ENCODE data around the gene FBXL13.
"Not testable (repeated sequence)": the region's sequence is repeated elsewhere in the genome, so short reads cannot be mapped to it uniquely, and the experiment has no call there.

FBXL13 gene

GRCh38 chr7:103074519-103075336 is at the start of gene FBXL13, which contains the start of gene ARMC10:
Gene FBXL13 (minus strand): TSS chr7:103074796.
Gene ARMC10 (plus strand): TSS chr7:103075140. CDS start chr7:103075273, 133 bp downstream.
- peak; percentile 89 to 90 for DNase-seq

GRCh38 chr7:103123529-103123928 is 48.9 kb upstream of the FBXL13 start:
- no peak for DNase-seq

GRCh38 chr7:103121641-103122040 is 47.0 kb upstream of the FBXL13 start:
- no peak for DNase-seq

- DNase-seq, result no peak
Observed at GRCh38 chr7:103120362-103120761, 45.8 kb upstream of the FBXL13 start.

- no peak for DNase-seq
Observed at GRCh38 chr7:103119791-103120291, 45.2 kb upstream of the FBXL13 start.

- no peak for DNase-seq
Observed at GRCh38 chr7:103117465-103117864, 42.9 kb upstream of the FBXL13 start.

- DNase-seq, result no peak
Observed at GRCh38 chr7:103116991-103117390, 42.4 kb upstream of the FBXL13 start.

- DNase-seq, result no peak
Observed at GRCh38 chr7:103116511-103116910, 41.9 kb upstream of the FBXL13 start.

- no peak for DNase-seq
Observed at GRCh38 chr7:103115771-103116170, 41.2 kb upstream of the FBXL13 start.

GRCh38 chr7:103114576-103115008 is 40.0 kb upstream of the FBXL13 start:
- no peak for DNase-seq

GRCh38 chr7:103113164-103113563 is 38.6 kb upstream of the FBXL13 start:
- no peak for DNase-seq

- not testable (repeated sequence) for DNase-seq
Observed at GRCh38 chr7:103106703-103107070, 32.1 kb upstream of the FBXL13 start.

- DNase-seq, result no peak
Observed at GRCh38 chr7:103106005-103106702, 31.6 kb upstream of the FBXL13 start.

- DNase-seq, result no peak
Observed at GRCh38 chr7:103101543-103101942, 26.9 kb upstream of the FBXL13 start.

- DNase-seq, result no peak
Observed at GRCh38 chr7:103100348-103100747, 25.8 kb upstream of the FBXL13 start.

- DNase-seq, result no peak
Observed at GRCh38 chr7:103097041-103097440, 22.4 kb upstream of the FBXL13 start.

- DNase-seq, result not testable (repeated sequence)
Observed at GRCh38 chr7:103095558-103095957, 21.0 kb upstream of the FBXL13 start.

- no peak for DNase-seq
Observed at GRCh38 chr7:103094102-103094501, 19.5 kb upstream of the FBXL13 start.

- DNase-seq, result no peak
Observed at GRCh38 chr7:103093429-103093828, 18.8 kb upstream of the FBXL13 start.

GRCh38 chr7:103092321-103092720 is 17.7 kb upstream of the FBXL13 start:
- not testable (repeated sequence) for DNase-seq

- DNase-seq, result no peak
Observed at GRCh38 chr7:103083210-103083609, 8.6 kb upstream of the FBXL13 start.

GRCh38 chr7:103082497-103082896 is 7.9 kb upstream of the FBXL13 start:
- no peak for DNase-seq

- DNase-seq, result no peak
Observed at GRCh38 chr7:103080923-103081322, 6.3 kb upstream of the FBXL13 start.

- DNase-seq, result no peak
Observed at GRCh38 chr7:103079836-103080235, 5.2 kb upstream of the FBXL13 start.
